Calu3 (cell line): Measurements from ENCODE around the gene RABGAP1. TPM values are rescaled to one million over a fixed set of nuclear protein-coding genes. Genes with fewer than 3 reads are reported as not detected.

ENCODE experiments used
- BruUV-seq: library from RNA; stranded (reverse); fragments of 400-500 nt; replicated peaks from 2 replicates; lab custom pipeline; 2021; lab: Mats Ljungman, UMichigan
- CTCF ChIA-PET: fragments of 300-600 bp; sonication (Branson Sonifier 250); formaldehyde crosslinking; loops from one replicate; lab custom pipeline; 2022; ENCODE audit warnings: antibody characterized with exemption; lab: Charles Lee
- DNase-seq: peaks from one replicate; pipeline ENCODE4 v3.0.0; 2022
- H3K27ac Mint-ChIP-seq: one replicate; pipeline ENCODE4 v1.8.0; 2022; ENCODE audit warnings: mixed read lengths; ENCODE audit not compliant: unreplicated experiment
- H3K27me3 Mint-ChIP-seq: one replicate; pipeline ENCODE4 v1.8.0; 2022; ENCODE audit warnings: mixed read lengths; ENCODE audit not compliant: unreplicated experiment
- H3K36me3 Mint-ChIP-seq: one replicate; pipeline ENCODE4 v1.8.0; 2022; ENCODE audit warnings: mild to moderate bottlenecking, moderate library complexity, mixed read lengths; ENCODE audit not compliant: insufficient read depth, unreplicated experiment
- H3K4me1 Mint-ChIP-seq: one replicate; pipeline ENCODE4 v1.8.0; 2022; ENCODE audit warnings: mild to moderate bottlenecking, low read depth, mixed read lengths; ENCODE audit not compliant: unreplicated experiment
- H3K4me3 Mint-ChIP-seq: one replicate; pipeline ENCODE4 v1.8.0; 2022; ENCODE audit warnings: mild to moderate bottlenecking, low read depth, moderate library complexity, mixed read lengths; ENCODE audit not compliant: unreplicated experiment
- H3K9me3 Mint-ChIP-seq: one replicate; pipeline ENCODE4 v1.8.0; 2022; ENCODE audit warnings: low read depth, mixed read lengths; ENCODE audit not compliant: unreplicated experiment
- CTCF ChIP-seq: fragments of 200-600 bp; IDR thresholded peaks from one replicate; pipeline ENCODE4 v1.8.0; 2022; ENCODE audit warnings: antibody characterized with exemption; ENCODE audit not compliant: unreplicated experiment
- intact Hi-C: fragments of 100-400 bp; cut with micrococcal nuclease; formaldehyde crosslinking; loops from one replicate; pipeline ENCODE4 v1.10.0; 2022; ENCODE audit not compliant: unreplicated experiment
- total RNA-seq: library from RNA; stranded (reverse); gene quantifications from 2 replicates; pipeline ENCODE4 v1.2.3, GENCODE V29; 2022

The RABGAP1 gene
- total RNA-seq, 1 experiment from 2014 or later = 57.9 TPM

DNA sequence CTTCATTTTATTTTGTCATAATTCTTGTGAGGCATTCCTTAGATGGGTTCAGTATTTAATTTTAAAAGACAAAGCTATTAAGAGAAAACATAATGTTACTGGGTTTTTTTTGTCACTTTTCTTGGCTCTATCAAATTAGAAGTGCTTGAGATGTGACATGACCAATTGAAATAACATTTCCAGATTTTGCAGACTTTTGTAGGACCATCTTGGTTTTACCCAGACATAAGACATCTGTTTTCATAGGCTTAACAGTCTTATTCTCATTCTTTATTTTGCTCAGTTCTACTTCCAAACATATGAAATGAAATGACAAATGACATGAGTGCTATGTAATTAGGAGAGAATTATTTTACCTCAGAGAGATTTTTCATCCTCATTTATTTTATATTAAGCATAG, 112.2 kb downstream of the RABGAP1 start:
- Mint-ChIP-seq H3K27me3 (no peaks in the 10 kb centered on the region), H3K36me3 (no peaks in the 10 kb centered on the region), H3K4me1 (no peaks in the 10 kb centered on the region), H3K4me3 (no peak overlapping the region), H3K27ac (no peak overlapping the region), H3K9me3 (no peaks in the 10 kb centered on the region)
- TF ChIP-seq CTCF = no peak
- no TSS peak for BruUV-seq
- intact Hi-C loops = no loop called here
- CTCF ChIA-PET = no interaction called here
- DNase-seq = no peak

DNA sequence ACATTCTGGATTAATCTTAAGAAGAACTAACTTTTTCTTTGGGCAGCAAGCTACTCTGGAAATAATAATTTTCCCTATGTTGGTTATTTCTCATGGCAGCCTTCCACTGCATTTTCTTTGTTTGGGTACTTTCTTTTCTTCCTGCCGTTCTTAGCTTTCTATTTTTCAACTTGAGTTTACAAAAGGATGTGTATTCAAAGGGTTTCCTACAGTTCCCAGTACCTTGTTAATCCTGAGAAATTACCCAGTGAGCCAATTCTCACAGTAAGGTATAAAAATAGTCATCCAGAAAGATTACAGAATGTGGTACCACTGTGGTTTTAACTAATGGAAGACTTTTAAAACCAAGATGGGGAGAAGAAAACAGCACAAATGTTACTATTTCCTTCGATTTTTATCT, 112.9 kb downstream of the RABGAP1 start:
- Mint-ChIP-seq H3K27me3 (no peaks in the 10 kb centered on the region), H3K4me1 (no peaks in the 10 kb centered on the region), H3K4me3 (no peak overlapping the region), H3K9me3 (no peaks in the 10 kb centered on the region), H3K27ac (no peak overlapping the region), H3K36me3 (no peaks in the 10 kb centered on the region)
- TF ChIP-seq CTCF = no peak
- DNase-seq = no peak
- CTCF ChIA-PET = no interaction called here
- intact Hi-C loops = no loop called here
- no TSS peak for BruUV-seq

DNA sequence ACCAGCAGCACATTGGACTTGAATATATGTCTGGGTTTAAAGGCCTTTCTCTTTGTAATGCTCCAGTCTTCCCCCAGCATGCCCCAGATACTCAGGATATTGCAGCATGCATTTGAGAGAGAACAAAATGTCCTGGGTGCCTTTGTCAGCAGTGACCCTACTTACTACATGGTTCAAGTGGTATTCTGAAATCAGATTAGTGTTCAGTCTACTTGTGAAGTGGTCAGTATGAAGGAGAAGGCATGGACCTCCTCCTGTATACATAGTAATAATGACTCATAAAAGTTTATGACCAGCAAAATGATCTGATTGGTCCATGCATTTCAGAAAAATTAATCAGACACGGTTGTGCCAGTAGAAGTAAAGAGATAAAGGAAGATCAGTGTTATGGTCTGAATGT, 118.0 kb downstream of the RABGAP1 start:
- H3K36me3 Mint-ChIP-seq = peaks cover 4% of the 10 kb centered on the region
- CTCF ChIA-PET = no interaction called here

GRCh38 chr9:123059472-123060220, 118.8 kb downstream of the RABGAP1 start:
- CTCF ChIA-PET = no interaction called here
- no peak for DNase-seq

More for the DNA sequence above, 118.0 kb downstream of the RABGAP1 start:
- Mint-ChIP-seq H3K27me3 (no peaks in the 10 kb centered on the region), H3K9me3 (no peaks in the 10 kb centered on the region), H3K27ac (no peak overlapping the region), H3K4me3 (no peak overlapping the region), H3K4me1 (no peaks in the 10 kb centered on the region)
- no peak for TF ChIP-seq CTCF
- intact Hi-C loops = no loop called here
- DNase-seq = no peak
- BruUV-seq = no TSS peak

More at GRCh38 chr9:123059472-123060220, 118.8 kb downstream of the RABGAP1 start:
- Mint-ChIP-seq H3K4me3 (no peak overlapping the region), H3K36me3 (peaks cover 4% of the 10 kb centered on the region), H3K27ac (no peak overlapping the region), H3K9me3 (no peaks in the 10 kb centered on the region), H3K27me3 (no peaks in the 10 kb centered on the region), H3K4me1 (no peaks in the 10 kb centered on the region)
- TF ChIP-seq CTCF = no peak
- BruUV-seq = no TSS peak
- intact Hi-C loops = no loop called here
